GM18867 (cell line): ENCODE measurements around the gene TEDC1.

Source experiments
- ATAC-seq: cut with Tn5 transposase; IDR thresholded peaks from one replicate; pipeline ENCODE4 v1.9.1; 2021; ENCODE audit warnings: mild to moderate bottlenecking, moderate library complexity; ENCODE audit not compliant: unreplicated experiment

The TEDC1 gene

DNA sequence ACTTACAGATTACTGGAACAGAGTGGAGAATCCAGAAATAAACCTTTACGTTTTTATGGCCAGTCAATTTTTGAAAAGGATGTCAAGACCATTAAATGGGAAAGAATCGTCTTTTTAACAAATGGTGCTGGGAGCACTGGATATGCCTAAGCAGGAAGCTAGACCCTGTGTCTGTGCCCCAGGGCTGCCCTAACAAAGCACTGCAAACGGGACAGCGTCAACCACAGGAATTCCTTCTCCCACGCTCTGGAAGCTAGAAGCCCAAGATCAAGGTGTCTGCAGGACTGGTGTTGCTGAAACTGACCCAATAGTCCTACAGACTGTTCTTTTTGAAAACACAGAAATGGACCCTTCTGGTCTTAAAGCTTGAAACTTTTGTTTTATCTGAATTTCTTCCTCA lies 26.1 kb downstream of the TEDC1 start:
- no peak for ATAC-seq

DNA sequence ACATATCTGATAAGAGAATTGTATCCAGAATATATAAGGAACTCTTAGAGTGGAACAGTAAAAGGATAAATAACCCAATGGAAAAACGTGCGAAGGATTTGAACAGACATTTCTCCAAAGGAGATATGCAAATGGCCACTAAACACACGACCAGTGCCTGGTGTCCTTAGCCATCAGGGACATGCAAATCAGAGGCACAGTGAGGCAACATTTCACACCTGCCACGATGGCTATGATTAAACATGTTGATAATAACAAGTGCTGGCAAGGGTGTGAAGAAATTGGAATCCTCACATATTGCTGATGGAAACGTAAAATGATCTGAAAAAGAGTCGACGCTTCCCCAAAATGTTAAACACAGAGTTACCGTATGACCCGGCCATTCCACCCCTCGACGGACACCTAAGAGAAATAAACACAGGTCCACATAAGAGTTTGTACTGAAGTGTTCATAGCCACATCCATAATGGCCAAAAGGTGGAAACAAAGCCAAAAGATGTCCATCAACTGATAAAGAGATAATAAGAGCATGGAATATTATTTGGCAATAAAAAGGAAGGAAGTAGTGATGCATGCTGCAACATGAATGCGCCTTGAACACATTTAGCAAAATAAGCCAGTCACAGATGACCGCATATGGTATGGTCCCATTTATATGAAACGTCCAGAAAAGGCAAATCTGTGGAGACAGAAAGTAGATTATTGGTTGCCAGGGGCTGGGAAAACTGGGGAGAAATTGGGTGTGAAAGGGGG lies 29.1 kb downstream of the TEDC1 start:
- ATAC-seq, result no peak

DNA sequence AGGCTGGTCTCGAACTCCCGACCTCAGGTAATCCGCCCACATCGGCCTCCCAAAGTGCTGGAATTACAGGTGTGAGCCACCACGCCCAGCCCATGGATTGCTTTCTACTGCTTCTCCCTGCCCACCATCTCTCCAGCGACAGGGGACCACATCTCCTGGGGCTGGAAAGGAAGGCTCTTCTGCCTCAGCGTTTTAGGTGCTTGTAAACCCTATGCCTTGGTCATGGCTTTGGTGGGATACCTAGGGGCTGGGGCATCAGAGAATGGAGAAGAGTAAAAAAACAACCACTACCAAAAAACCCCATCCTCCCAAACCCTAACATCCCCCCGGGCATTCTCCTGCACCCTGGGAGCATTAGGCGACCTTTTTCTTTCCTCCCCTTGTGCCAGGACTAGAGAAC lies 34.3 kb downstream of the TEDC1 start:
- no peak for ATAC-seq

DNA sequence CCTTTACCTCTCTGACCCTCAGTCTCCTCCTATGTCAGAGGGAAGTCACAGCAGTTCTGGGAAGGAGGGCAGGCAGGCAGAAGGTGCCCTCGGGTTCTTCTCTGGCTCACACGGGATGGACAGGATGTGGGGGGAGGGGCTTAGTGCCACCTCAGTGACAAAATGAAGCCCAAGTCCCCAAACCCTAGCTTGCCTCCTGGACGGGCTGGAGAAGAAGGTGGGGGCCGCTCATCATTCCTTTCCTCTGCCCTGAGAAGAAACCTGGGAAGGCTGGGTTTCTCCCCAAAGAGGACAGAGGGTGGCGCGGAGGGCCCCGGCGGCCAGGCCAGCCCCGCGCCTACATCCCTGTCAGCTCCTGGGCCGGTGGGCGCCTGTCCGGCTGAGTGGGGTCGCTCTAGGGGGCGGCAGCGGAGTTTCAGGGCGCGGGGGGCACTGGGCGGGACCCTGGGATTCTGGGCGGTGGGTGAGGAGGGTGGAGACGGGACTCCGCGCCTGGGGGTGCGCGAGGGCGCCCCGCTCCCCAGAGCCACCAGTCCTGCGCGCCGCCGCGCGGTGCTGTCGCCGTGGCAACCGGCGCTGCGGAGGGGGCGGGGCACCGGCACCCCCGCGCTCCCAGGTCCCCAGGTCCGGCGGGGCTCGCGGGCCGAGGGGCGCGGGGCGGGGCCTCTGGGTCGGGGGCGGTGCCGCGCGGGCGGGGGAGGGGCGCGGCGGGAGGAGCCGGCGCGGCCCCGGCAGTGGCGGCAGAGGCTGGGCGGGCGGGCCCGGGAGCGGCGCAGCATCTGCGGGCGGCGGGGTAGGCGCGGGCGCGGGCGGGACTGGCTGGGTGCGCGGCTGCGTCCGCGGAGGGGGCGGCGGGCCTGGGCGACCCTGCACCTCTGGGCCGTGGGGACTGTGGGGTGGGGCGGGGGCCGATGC lies 35.1 kb downstream of the TEDC1 start, which contains the start of gene TMEM121:
Gene TMEM121 (plus strand): TSS at position 723 of the 915 bp plus-strand sequence. CDS start 2,252 bp downstream, outside the sequence.
- ATAC-seq, result no peak

DNA sequence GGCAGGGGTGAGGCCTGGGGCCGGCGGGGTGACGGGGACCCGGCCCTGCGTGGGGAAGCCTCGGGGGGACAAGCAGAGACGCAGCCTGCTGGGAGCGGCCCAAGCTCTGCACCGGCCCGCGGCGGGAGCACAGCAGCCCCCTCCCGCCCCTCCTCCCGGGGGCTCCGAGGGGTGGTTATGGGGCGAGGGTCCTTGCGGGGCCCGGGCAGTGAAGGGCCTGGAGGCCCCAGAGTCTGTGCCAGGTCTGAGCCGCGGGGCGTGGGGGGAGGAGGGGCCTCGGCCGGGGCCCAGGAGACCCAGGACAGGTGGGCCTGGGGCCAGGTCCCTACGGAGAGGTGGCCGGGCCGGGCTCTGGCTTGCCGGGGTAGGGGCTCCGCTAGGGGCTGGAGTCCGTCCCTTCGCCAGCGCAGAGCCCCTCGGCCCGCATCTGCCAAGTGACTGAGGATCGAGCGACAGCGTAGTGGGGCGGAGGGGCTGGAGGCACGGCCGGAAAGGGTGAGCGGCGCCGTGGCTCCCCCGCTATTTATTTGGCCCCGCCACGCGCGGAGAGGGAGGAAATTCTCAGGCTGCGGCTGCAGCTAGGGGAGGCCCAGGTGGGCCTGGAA lies 35.8 kb downstream of the TEDC1 start:
- no peak for ATAC-seq

DNA sequence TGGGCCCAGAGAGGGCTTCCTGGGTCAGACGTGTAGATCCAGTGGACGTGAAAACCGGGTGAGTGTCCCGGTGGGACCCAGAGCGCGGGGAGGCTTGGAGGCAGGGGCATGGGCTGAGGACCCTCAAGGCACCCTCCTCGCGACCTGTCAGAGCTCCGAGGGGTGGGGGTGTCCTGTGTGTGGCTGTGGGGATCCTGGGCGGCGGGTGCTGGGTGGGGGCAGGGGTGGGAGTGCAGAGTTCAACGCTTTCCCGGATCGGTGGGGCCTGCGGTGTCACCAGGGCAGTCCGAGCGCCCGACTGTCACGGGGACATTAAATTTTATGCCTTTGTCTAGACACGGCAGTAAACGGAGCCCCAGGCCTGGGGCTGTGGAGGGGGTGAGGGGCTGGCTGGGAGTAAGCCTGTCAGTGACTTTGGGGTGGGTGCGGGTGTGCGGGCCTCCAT lies 36.4 kb downstream of the TEDC1 start:
- no peak for ATAC-seq

DNA sequence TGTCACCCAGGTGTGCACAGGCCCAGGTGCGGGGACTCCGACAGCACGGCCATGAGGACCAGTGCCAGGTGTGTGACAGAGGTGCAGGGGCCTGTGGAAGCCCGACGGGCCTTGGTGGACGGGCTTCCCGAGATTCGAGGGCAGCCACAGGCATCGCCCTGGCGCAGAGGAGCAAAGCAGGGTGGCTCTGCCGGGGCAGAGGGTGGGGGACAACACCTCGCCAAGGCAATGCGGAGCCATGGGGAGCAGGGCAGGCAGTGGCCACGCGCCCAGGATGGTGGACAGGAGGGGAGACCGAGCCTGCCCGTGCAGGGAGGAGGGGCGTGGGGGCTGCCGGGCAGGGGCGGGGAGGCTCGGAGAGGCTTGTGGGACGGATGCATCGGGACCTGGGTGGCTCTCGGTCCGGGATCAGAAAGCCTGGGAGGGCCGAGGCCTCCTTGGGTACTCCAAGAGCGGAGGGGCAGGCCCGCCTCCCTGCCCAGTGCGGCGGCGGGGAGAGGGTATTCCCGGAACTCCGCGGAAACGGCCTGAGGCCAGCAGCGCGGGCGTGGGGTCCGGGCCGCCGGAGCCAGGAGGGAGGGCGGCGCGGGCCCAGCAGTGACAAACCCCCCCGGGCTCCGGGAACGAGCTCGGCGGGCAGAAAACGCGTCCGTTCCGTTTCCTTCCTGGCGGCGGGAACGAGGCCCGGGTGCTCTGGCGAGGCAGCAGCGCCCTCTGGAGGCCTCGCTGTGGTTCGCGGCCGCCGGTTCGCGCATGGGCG lies 37.0 kb downstream of the TEDC1 start:
- ATAC-seq, result peak; percentile 55

DNA sequence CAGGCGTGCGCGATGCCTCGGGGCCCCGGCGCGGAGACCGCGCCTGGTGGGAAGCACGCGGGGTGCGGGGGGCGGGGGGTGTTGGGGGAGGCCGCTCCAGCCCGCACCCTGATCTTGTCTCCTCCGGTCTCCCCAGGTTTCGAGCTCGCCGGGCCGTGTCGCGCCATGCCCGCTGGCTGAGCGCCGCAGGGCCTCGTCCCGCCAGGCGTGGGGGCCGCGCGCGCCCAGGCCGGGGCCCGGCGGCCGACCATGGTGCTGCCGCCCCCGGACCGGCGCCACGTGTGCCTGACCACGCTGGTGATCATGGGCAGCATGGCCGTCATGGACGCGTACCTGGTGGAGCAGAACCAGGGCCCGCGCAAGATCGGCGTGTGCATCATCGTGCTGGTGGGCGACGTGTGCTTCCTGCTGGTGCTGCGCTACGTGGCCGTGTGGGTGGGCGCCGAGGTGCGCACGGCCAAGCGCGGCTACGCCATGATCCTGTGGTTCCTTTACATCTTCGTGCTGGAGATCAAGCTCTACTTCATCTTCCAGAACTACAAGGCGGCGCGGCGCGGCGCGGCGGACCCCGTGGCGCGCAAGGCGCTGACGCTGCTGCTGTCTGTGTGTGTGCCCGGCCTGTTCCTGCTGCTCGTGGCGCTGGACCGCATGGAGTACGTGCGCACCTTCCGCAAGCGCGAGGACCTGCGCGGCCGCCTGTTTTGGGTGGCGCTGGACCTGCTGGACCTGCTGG lies 37.7 kb downstream of the TEDC1 start:
- no peak for ATAC-seq

DNA sequence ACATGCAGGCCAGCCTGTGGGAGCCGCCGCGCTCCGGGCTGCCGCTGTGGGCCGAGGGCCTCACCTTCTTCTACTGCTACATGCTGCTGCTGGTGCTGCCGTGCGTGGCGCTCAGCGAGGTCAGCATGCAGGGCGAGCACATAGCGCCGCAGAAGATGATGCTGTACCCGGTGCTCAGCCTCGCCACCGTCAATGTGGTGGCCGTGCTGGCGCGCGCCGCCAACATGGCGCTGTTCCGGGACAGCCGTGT lies 38.2 kb downstream of the TEDC1 start:
- no peak for ATAC-seq

DNA sequence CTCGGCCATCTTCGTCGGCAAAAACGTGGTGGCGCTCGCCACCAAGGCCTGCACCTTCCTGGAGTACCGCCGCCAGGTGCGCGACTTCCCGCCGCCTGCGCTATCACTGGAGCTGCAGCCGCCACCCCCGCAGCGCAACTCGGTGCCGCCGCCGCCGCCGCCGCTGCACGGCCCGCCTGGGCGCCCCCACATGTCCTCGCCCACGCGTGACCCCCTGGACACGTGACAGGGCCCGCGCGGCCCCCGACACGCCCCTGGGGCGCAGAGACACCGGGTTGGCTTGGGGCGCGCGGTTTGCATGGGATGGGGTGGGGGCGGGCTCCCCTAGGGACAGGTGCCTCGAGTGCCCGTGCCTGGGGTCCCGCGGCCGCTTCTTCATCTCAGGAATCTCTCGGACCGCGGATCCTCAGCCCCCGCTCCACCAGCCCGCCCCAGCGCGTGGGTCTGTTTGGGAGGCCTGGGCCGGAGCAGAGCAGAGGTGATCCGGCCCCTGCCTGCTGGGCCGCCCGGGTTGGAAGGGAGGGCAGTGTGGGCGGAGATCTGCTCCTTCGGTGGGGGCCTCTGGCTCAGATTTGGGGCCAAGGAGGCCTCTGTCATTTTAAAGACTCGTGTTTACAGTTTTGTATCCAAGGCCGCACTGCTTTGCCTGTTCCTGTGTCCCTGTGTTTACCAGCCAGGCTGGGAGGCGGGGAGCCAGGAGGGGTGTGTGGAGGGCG lies 38.7 kb downstream of the TEDC1 start:
- no peak for ATAC-seq

DNA sequence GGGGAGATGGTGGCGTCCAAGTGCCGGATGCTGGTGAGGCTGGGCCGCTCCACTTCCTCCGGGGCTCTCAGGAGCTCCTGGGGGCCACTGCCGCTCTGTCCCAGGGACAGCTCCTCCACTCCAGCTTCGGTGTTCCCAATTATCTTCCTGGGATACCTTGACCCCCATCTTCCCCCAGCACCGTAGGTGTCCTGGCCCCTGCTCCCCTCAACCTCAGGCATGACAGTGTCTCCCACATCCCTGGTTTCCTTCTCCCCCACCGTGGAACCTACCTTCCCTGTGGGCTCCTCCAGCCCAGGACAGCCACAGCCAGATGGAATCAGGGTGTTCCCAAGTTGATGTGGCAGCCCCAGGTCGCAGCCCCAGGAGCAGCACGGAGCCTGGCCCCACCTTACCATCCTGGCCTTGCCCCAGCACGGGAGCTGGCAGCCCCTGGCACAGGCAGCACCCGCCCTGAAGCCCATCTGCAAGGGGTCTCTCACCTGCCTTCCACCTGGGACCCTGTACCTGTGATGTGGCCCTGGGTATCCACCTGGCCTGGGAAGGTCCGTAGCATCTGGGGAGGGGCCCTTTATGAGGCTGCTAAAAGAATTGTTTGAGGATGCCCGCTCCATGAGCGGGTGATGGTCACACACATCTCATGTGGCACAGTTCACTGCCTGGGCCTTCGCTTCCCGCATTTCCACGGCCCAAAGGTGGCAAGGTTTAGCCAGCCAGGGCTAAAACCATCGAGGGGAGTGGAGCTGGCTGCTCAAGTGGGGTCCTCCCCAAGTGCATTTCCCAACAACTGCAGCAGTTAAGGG lies 39.4 kb downstream of the TEDC1 start:
- ATAC-seq, result no peak

DNA sequence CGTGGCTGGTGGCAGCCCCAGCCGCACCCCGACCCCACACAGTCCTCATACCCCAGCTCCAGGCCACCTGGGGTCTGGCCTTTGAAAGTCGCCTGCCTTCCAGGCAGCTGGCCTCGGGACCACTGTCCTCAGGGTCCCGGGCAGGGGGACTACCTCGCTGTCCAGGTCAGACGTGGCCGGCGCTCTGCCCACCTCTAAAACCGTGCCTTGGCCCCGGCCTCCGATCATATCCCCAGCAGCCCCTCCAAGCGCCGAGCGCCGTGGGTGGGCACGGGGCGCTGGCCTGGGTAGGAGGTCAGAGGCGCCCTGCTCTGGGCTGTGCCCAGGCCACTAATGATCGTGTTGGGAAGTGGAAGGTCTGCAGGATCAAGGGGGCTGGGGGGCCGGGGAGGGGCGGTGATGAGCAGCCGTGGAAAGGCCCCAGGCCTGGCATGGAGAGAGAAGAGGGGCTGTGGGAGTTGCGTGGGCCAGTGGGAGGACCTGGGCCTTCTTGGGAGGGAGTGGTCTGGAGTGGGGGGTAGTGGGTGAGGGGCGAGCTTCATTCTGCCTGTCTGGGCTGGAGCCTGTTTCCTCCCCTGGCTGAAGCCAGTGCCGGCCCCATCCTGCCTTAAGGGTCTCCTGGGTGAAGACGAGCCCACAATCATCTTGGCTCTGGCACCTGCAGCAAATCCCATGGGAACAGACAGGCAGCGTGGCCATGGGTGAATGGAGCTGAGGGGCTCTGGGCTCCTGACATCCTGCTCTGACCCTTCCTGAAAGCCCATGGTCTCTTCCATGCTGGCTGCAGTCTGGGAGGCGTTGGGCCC lies 40.2 kb downstream of the TEDC1 start:
- ATAC-seq, result no peak

DNA sequence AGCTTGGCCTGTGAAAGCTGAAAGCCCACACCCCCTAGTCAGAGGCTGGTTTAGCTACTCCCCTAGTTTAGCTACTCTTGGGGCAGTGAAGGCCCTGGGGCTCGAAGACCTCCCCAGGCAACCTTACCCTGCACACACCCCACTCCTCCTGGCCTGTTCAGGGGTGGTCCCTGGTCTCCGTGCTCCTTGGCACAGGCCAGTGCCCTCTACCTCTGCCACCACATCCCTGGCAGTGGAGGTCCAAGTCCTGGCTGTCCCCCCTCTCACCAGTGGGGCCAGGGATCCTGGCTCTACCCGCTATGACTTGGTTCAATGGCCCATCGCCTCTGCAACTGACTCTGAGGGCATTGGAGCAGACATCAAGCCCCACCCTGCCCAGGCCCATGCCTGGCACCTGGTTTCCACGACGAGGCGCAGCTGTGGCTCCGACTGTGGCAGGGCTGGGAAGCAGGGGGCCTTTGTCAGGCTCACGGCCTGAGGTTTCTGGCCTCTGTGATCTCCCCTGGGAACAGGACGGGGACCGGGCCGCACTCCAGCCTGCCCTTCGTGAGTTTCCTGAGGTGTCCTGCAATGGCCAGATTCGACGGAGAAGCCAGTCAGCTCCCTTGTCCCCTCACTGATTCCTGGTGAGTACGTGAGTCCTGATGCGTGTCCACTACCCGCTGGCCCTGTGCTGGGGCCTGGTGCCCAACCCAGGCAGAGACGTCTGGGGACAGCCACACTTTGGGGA lies 41.0 kb downstream of the TEDC1 start:
- no peak for ATAC-seq

DNA sequence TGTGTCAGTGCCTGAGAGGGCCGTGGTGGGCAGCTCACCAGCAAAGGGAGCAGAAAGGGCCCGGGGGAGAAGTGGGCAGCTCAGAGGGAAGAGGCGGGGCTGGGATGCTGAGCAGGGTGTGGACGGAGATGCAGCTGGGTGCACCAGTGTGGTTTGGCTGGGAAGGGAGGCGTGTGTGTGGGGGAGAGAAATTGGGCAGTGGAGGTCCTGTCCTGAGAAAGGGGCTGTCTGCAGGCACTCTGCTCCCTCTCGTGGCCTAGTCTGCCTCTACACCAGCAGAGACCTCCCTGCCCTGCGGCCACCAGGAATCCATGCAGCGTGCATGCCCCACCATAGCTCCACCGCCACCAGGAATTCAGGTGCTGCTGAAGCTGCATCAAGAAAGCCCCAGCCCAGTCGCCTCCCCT lies 41.7 kb downstream of the TEDC1 start:
- ATAC-seq, result no peak

DNA sequence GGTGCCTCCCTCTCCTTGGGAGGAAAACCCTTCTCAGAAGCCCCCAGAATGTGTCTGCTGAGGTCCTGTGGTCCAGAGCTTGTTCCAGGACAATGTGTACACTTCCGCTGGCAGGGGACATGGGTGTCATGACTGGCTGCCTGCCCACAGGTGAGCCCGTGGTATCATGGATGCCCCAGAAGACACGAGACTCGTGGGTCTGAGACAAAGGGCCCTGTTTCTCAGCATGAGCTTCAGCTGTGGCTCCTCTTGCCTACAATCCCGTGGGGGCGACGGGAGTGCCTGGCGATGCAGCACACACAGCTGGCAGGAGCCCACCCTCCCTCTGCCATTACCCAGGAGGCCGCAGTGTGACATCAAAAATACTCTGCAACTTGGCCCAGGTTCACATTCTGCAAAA lies 42.3 kb downstream of the TEDC1 start:
- no peak for ATAC-seq

DNA sequence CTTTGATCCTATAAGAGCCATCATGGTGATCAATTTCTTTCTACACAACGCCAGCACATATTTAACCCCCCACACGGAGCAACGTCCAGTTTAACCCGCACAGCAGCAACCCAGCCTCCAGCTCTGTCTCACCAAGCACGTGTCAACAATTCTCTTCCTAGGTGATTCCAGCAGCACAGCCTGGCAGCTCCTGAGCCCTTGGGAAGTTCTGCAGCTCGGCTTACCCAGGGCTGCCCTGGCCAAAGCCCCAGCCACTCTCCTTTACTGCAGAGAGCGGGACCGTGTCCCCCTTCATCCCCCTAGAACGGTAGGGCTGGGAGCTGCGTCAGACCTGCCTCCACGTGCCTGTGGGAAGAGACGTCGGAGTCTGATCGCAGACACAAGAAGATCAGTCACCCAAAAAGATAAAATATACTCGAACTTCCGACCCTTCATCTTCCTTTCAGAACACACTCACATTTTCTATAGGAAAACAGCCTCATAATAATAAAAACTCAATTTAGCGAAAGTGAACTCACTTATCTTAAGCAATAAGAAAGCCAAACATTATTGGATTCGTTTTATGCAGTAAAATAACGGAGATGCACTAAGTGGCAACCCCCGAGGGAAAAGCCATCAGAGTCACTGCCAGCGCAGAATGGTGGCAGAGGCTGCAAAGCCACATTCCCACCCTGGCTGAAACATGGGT lies 42.9 kb downstream of the TEDC1 start:
- no peak for ATAC-seq

DNA sequence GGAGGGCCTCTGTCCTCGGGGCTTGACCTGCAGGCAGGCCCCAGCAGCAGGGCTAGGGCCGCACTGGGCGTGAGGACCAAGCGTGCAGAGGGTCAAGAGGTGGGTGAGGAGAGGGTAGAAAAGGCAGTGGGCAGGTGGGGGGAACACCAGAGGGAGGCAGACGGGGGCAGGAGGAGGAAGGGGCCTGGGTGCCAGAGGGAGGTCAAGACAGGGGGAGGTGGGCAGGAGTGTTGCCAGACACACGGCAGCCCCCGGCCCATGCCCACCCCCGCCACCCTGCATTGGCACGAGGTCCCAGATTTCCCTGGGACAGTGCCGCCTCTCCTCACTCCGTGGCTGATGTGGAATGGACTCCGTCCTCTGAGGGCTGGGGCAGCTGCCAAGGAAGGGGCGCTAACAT lies 43.5 kb downstream of the TEDC1 start:
- no peak for ATAC-seq
